ACC112 (cell line): ENCODE data around the gene SHTN1.

Experiments
- H2AFZ ChIP-seq: fragments of 200-600 bp; sonication (generic); one replicate; pipeline ENCODE4 v1.6.0; 2017; ENCODE audit warnings: antibody characterized with exemption, low read length; ENCODE audit not compliant: unreplicated experiment
- H3K27ac ChIP-seq: fragments of 200-600 bp; sonication (generic); 2 replicates; pipeline ENCODE4 v1.5.1; 2014; ENCODE audit warnings: low read depth, mild to moderate bottlenecking, antibody characterized with exemption, low read length, moderate library complexity
- H3K27me3 ChIP-seq: fragments of 200-600 bp; sonication (generic); 2 replicates; pipeline ENCODE4 v1.6.1; 2014; ENCODE audit warnings: mild to moderate bottlenecking, antibody characterized with exemption, low read length, moderate library complexity, mixed read lengths; ENCODE audit not compliant: insufficient read depth
- H3K36me3 ChIP-seq: fragments of 200-600 bp; sonication (generic); 2 replicates; pipeline ENCODE4 v1.6.1; 2016; ENCODE audit warnings: mild to moderate bottlenecking, antibody characterized with exemption, low read length, moderate library complexity, mixed read lengths; ENCODE audit not compliant: insufficient read depth
- H3K4me1 ChIP-seq: fragments of 200-600 bp; sonication (generic); one replicate; pipeline ENCODE4 v1.6.1; 2016; ENCODE audit warnings: low read length, mixed read lengths; ENCODE audit not compliant: insufficient read depth, unreplicated experiment, control insufficient read depth
- H3K4me3 ChIP-seq: fragments of 200-600 bp; sonication (generic); 2 replicates; pipeline ENCODE4 v1.5.1; 2014; ENCODE audit warnings: mild to moderate bottlenecking, low read depth, low read length
- H3K79me2 ChIP-seq: fragments of 200-600 bp; sonication (generic); one replicate; pipeline ENCODE4 v1.6.0; 2016; ENCODE audit warnings: low read length; ENCODE audit not compliant: control insufficient read depth, unreplicated experiment, insufficient read depth

The SHTN1 gene

GRCh38 chr10:116877391-116877790, 127.6 kb downstream of the SHTN1 start:
- Histone ChIP-seq H3K27me3 (peaks cover 54% of the 10 kb centered on the region), H3K4me1 (no peaks in the 10 kb centered on the region), H3K79me2 (no peaks in the 10 kb centered on the region), H3K4me3 (no peak overlapping the region), H3K27ac (no peak overlapping the region), H2AFZ (no peak overlapping the region), H3K36me3 (no peaks in the 10 kb centered on the region)

GRCh38 chr10:116875897-116876296, 129.1 kb downstream of the SHTN1 start:
- Histone ChIP-seq H3K27me3 (peaks cover 58% of the 10 kb centered on the region), H3K27ac (no peak overlapping the region), H3K79me2 (no peaks in the 10 kb centered on the region), H3K36me3 (no peaks in the 10 kb centered on the region), H2AFZ (no peak overlapping the region), H3K4me3 (no peak overlapping the region), H3K4me1 (no peaks in the 10 kb centered on the region)

GRCh38 chr10:116873134-116873533, 131.9 kb downstream of the SHTN1 start:
- Histone ChIP-seq H3K27me3 (peaks cover 78% of the 10 kb centered on the region), H3K4me3 (no peak overlapping the region), H2AFZ (no peak overlapping the region), H3K36me3 (no peaks in the 10 kb centered on the region), H3K4me1 (no peaks in the 10 kb centered on the region), H3K27ac (no peak overlapping the region), H3K79me2 (no peaks in the 10 kb centered on the region)

- H3K79me2 ChIP-seq: no peaks in the 10 kb centered on the region
- no peaks in the 10 kb centered on the region for H3K36me3 ChIP-seq
- H3K4me1 ChIP-seq: no peaks in the 10 kb centered on the region
- no peak overlapping the region for H3K4me3 ChIP-seq
- H3K27ac ChIP-seq: no peak overlapping the region
- H2AFZ ChIP-seq: no peak overlapping the region
- peaks cover 60% of the 10 kb centered on the region for H3K27me3 ChIP-seq
Measured at GRCh38 chr10:116870949-116871348, 134.0 kb downstream of the SHTN1 start.

GRCh38 chr10:116868722-116869121, 136.3 kb downstream of the SHTN1 start:
- Histone ChIP-seq H3K36me3 (no peaks in the 10 kb centered on the region), H3K4me3 (no peak overlapping the region), H2AFZ (no peak overlapping the region), H3K79me2 (no peaks in the 10 kb centered on the region), H3K27me3 (peaks cover 40% of the 10 kb centered on the region), H3K27ac (no peak overlapping the region), H3K4me1 (no peaks in the 10 kb centered on the region)

GRCh38 chr10:116868198-116868676, 136.8 kb downstream of the SHTN1 start:
- no peaks in the 10 kb centered on the region for H3K79me2 ChIP-seq

GRCh38 chr10:116866987-116867595, 137.9 kb downstream of the SHTN1 start:
- H3K79me2 ChIP-seq: no peaks in the 10 kb centered on the region
- H3K4me1 ChIP-seq: no peaks in the 10 kb centered on the region
- peaks cover 26% of the 10 kb centered on the region for H3K27me3 ChIP-seq
- no peak overlapping the region for H2AFZ ChIP-seq
- H3K36me3 ChIP-seq: no peaks in the 10 kb centered on the region
- H3K27ac ChIP-seq: no peak overlapping the region
- no peak overlapping the region for H3K4me3 ChIP-seq

More at GRCh38 chr10:116868198-116868676, 136.8 kb downstream of the SHTN1 start:
- peaks cover 35% of the 10 kb centered on the region for H3K27me3 ChIP-seq
- H3K4me3 ChIP-seq: no peak overlapping the region
- H2AFZ ChIP-seq: no peak overlapping the region
- H3K27ac ChIP-seq: no peak overlapping the region
- H3K36me3 ChIP-seq: no peaks in the 10 kb centered on the region
- H3K4me1 ChIP-seq: no peaks in the 10 kb centered on the region

GRCh38 chr10:116866066-116866465, 138.9 kb downstream of the SHTN1 start:
- Histone ChIP-seq H3K36me3 (no peaks in the 10 kb centered on the region), H3K4me1 (no peaks in the 10 kb centered on the region), H3K27ac (no peak overlapping the region), H2AFZ (no peak overlapping the region), H3K27me3 (peaks cover 24% of the 10 kb centered on the region), H3K4me3 (no peak overlapping the region), H3K79me2 (no peaks in the 10 kb centered on the region)

- no peak overlapping the region for H3K27ac ChIP-seq
- H3K4me1 ChIP-seq: no peaks in the 10 kb centered on the region
- H2AFZ ChIP-seq: no peak overlapping the region
- no peak overlapping the region for H3K4me3 ChIP-seq
- peaks cover 8% of the 10 kb centered on the region for H3K27me3 ChIP-seq
- H3K79me2 ChIP-seq: no peaks in the 10 kb centered on the region
- H3K36me3 ChIP-seq: no peaks in the 10 kb centered on the region
Measured at GRCh38 chr10:116864436-116864835, 140.6 kb downstream of the SHTN1 start.

- Histone ChIP-seq H3K4me1 (no peaks in the 10 kb centered on the region), H3K4me3 (no peak overlapping the region), H3K27me3 (peaks cover 3% of the 10 kb centered on the region), H2AFZ (no peak overlapping the region), H3K36me3 (no peaks in the 10 kb centered on the region), H3K79me2 (no peaks in the 10 kb centered on the region), H3K27ac (no peak overlapping the region)
Measured at GRCh38 chr10:116861796-116862195, 143.2 kb downstream of the SHTN1 start.

GRCh38 chr10:116857156-116857555, 147.8 kb downstream of the SHTN1 start:
- Histone ChIP-seq H3K4me3 (no peak overlapping the region), H3K4me1 (no peaks in the 10 kb centered on the region), H3K36me3 (no peaks in the 10 kb centered on the region), H2AFZ (no peak overlapping the region), H3K79me2 (no peaks in the 10 kb centered on the region), H3K27me3 (peaks cover 3% of the 10 kb centered on the region), H3K27ac (no peak overlapping the region)
